CD14-positive monocyte (primary cell): ENCODE measurements around the gene COMP. TPM values are rescaled to one million over a fixed set of nuclear protein-coding genes. Genes with fewer than 3 reads are reported as not detected.
A peak's percentile ranks its signal among the peaks of the same experiment; 100 is the strongest.

Experiments used
- DNase-seq, 3 donors: peaks; one replicate each; pipeline ENCODE4 v3.0.0-alpha.2; 2011 to 2022
- H2AFZ ChIP-seq: 2 replicates; pipeline ENCODE4 v1.6.0; 2012; ENCODE audit warnings: mild to moderate bottlenecking, low read depth, low read length, inconsistent platforms; ENCODE audit not compliant: insufficient read depth, poor library complexity, severe bottlenecking
- H3K27ac ChIP-seq, 2 donors: 1 replicate in 1 of 2; 2 replicates in 1 of 2; pipeline ENCODE4 v1.5.1; 2012 to 2013; ENCODE audit warnings: low read length in 2 of 2, control low read depth in 1 of 2, inconsistent platforms in 1 of 2, low read depth in 1 of 2, mild to moderate bottlenecking in 1 of 2
- H3K27me3 ChIP-seq, 2 donors: one replicate each; pipeline versions ENCODE4 v1.6.0 to v1.6.1; 2011 to 2013; ENCODE audit warnings: low read length in 2 of 2; ENCODE audit not compliant: control insufficient read depth in 2 of 2, insufficient read depth in 2 of 2
- H3K36me3 ChIP-seq, 2 donors: replicated peaks in 1 of 2; 1 replicate in 1 of 2; 2 replicates in 1 of 2; pipeline versions ENCODE4 v1.5.1 to v1.6.1; 2012 to 2013; ENCODE audit warnings: low read length in 2 of 2, control low read depth in 1 of 2, inconsistent platforms in 1 of 2, mild to moderate bottlenecking in 1 of 2; ENCODE audit not compliant: insufficient read depth in 2 of 2, control insufficient read depth in 1 of 2
- H3K4me1 ChIP-seq, 2 donors: 1 replicate in 1 of 2; 2 replicates in 1 of 2; pipeline versions ENCODE4 v1.5.1 to v1.6.1; 2012 to 2013; ENCODE audit warnings: low read length in 2 of 2, control low read depth in 1 of 2, inconsistent platforms in 1 of 2, mild to moderate bottlenecking in 1 of 2, moderate library complexity in 1 of 2; ENCODE audit not compliant: insufficient read depth in 2 of 2, control insufficient read depth in 1 of 2
- H3K4me2 ChIP-seq: replicated peaks from 2 replicates; pipeline ENCODE3; 2012; ENCODE audit warnings: low read length, moderate library complexity, mild to moderate bottlenecking; ENCODE audit not compliant: poor library complexity, severe bottlenecking; ENCODE audit errors: extremely low read depth
- H3K4me3 ChIP-seq, 3 experiments: fragments of 200-600 bp in 1 of 3; sonication (generic) in 1 of 3; replicated peaks in 1 of 3; 1 replicate in 2 of 3; 2 replicates in 1 of 3; pipeline ENCODE4 v1.5.1; 2011 to 2013; ENCODE audit warnings: low read length in 3 of 3, mild to moderate bottlenecking in 3 of 3, control low read depth in 2 of 3, low read depth in 2 of 3, inconsistent platforms in 1 of 3, moderate library complexity in 1 of 3
- H3K79me2 ChIP-seq: 2 replicates; pipeline ENCODE4 v1.6.0; 2012; ENCODE audit warnings: mild to moderate bottlenecking, control low read depth, inconsistent platforms, low read length, moderate library complexity; ENCODE audit not compliant: insufficient read depth
- H3K9ac ChIP-seq: 2 replicates; pipeline ENCODE4 v1.6.0; 2017; ENCODE audit warnings: low read length, mild to moderate bottlenecking; ENCODE audit not compliant: insufficient read depth, poor library complexity, severe bottlenecking
- H3K9me3 ChIP-seq, 2 donors: replicated peaks in 1 of 2; 1 replicate in 1 of 2; 2 replicates in 1 of 2; pipeline versions ENCODE4 v1.5.1 to v1.6.1; 2012 to 2013; ENCODE audit warnings: low read length in 2 of 2, control low read depth in 1 of 2; ENCODE audit not compliant: control insufficient read depth in 1 of 2, insufficient read depth in 1 of 2
- H4K20me1 ChIP-seq: 2 replicates; pipeline ENCODE4 v1.6.0; 2012; ENCODE audit warnings: mild to moderate bottlenecking, low read length, control low read depth, moderate library complexity; ENCODE audit not compliant: insufficient read depth
- H3K27ac Mint-ChIP-seq, 7 donors: one replicate each; pipeline ENCODE4 v1.8.0; 2020; ENCODE audit warnings: mild to moderate bottlenecking in 7 of 7, mixed read lengths in 7 of 7, moderate library complexity in 6 of 7, inconsistent platforms in 2 of 7
- H3K27me3 Mint-ChIP-seq, 3 donors: one replicate each; pipeline ENCODE4 v1.8.0; 2021 to 2022; ENCODE audit warnings: low read depth in 3 of 3, mild to moderate bottlenecking in 3 of 3, mixed read lengths in 3 of 3, moderate library complexity in 3 of 3, inconsistent platforms in 1 of 3
- H3K36me3 Mint-ChIP-seq, 2 donors: one replicate each; pipeline ENCODE4 v1.8.0; 2020; ENCODE audit warnings: mixed read lengths in 2 of 2, inconsistent platforms in 1 of 2, mild to moderate bottlenecking in 1 of 2
- H3K4me1 Mint-ChIP-seq: one replicate; pipeline ENCODE4 v1.8.0; 2020; ENCODE audit warnings: mild to moderate bottlenecking, mixed read lengths
- H3K4me3 Mint-ChIP-seq, 2 donors: one replicate each; pipeline ENCODE4 v1.8.0; 2020; ENCODE audit warnings: mild to moderate bottlenecking in 2 of 2, mixed read lengths in 2 of 2, moderate library complexity in 1 of 2
- H3K9me3 Mint-ChIP-seq, 7 donors: one replicate each; pipeline ENCODE4 v1.8.0; 2020 to 2022; ENCODE audit warnings: mixed read lengths in 7 of 7, mild to moderate bottlenecking in 6 of 7, moderate library complexity in 6 of 7, inconsistent platforms in 2 of 7
- WGBS: methylation state at CpG from one replicate; pipeline ENCODE4 v1.1.5; 2013; ENCODE audit warnings: missing lambda C conversion rate; ENCODE audit not compliant: insufficient coverage; 5-methylcytosine and 5-hydroxymethylcytosine counted together
- intact Hi-C, 2 donors: fragments of 100-400 bp; cut with micrococcal nuclease; formaldehyde crosslinking; loops; one replicate each; pipeline versions ENCODE4 v1.15.0 to v1.15.1; 2023
- polyA plus RNA-seq, 3 donors: library from polyadenylated mRNA; depleted of rRNA in 1 of 3; unstranded in 2 of 3; stranded (reverse) in 1 of 3; fragments of 300-500 nt in 2 of 3; fragments of >200 nt in 1 of 3; fragmentation: Illumina TruSeq in 2 of 3; gene quantifications; 1 replicate in 2 of 3; 2 replicates in 1 of 3; pipeline ENCODE4 v1.2.3, GENCODE V29; 2012 to 2021
- TF ChIP-seq, protein P1 (sequence below): fragments of 200-600 bp; IDR thresholded peaks from one replicate; pipeline ENCODE4 v1.8.0; 2022; ENCODE audit warnings: antibody characterized with exemption, mild to moderate bottlenecking

The COMP gene
- polyA plus RNA-seq, 3 donors = not detected

- no peak for DNase-seq
- peak overlapping the region in 1 of 7 donors; percentile 45 for H3K27ac Mint-ChIP-seq
- H3K4me1 Mint-ChIP-seq = no peaks in the 10 kb centered on the region
- Histone ChIP-seq H3K27me3 (no peaks in the 10 kb centered on the region), H3K4me2 (no peak overlapping the region), H2AFZ (no peak overlapping the region), H3K9me3 (no peaks in the 10 kb centered on the region), H4K20me1 (peaks cover 60% of the 10 kb centered on the region), H3K4me1 (no peaks in the 10 kb centered on the region), H3K36me3 (no peaks in the 10 kb centered on the region), H3K4me3 (no peak overlapping the region), H3K27ac (no peak overlapping the region), H3K9ac (no peak overlapping the region), H3K79me2 (no peaks in the 10 kb centered on the region)
- H3K9me3 Mint-ChIP-seq = peaks cover 0 to 2% (median 0%) of the 10 kb centered on the region in 7 donors
- H3K4me3 Mint-ChIP-seq = no peak overlapping the region
- peaks cover 0 to 1% (median 0%) of the 10 kb centered on the region in 3 donors for H3K27me3 Mint-ChIP-seq
- TF ChIP-seq, protein P1, sequence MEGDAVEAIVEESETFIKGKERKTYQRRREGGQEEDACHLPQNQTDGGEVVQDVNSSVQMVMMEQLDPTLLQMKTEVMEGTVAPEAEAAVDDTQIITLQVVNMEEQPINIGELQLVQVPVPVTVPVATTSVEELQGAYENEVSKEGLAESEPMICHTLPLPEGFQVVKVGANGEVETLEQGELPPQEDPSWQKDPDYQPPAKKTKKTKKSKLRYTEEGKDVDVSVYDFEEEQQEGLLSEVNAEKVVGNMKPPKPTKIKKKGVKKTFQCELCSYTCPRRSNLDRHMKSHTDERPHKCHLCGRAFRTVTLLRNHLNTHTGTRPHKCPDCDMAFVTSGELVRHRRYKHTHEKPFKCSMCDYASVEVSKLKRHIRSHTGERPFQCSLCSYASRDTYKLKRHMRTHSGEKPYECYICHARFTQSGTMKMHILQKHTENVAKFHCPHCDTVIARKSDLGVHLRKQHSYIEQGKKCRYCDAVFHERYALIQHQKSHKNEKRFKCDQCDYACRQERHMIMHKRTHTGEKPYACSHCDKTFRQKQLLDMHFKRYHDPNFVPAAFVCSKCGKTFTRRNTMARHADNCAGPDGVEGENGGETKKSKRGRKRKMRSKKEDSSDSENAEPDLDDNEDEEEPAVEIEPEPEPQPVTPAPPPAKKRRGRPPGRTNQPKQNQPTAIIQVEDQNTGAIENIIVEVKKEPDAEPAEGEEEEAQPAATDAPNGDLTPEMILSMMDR = no peak
- 95% methylated on average over 17 of the region's 27 CpGs for WGBS
- intact Hi-C loops = no loop called here
- peaks cover 0 to 11% of the 10 kb centered on the region in 2 donors for H3K36me3 Mint-ChIP-seq
These were observed 54.4 kb downstream of the COMP start for GRCh38 chr19:18736415-18737336.

DNA sequence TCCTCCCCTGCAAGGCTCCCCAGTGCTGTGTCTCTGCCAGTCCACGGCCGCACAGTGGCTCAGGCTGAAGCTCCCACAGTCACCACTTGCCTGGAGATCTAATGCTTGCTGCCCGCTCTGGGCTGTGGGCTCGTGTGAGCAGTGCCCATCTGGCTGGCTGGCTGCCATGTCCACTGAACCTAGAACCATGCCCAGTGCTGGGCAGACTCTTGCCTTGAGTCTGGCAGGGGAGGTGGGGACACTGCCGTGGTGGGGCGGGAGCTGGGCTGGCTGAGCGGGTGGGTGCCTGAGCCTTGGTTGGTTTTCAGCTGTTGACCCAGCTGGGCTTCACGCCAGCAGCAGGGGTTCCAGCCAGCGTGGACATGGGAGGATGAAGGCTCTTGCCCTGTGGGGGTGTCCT, 55.4 kb downstream of the COMP start:
- no peak overlapping the region for H3K27ac ChIP-seq
- H4K20me1 ChIP-seq = peaks cover 69% of the 10 kb centered on the region
- H3K9me3 ChIP-seq = no peaks in the 10 kb centered on the region
- TF ChIP-seq, protein P1 = no peak
- H3K36me3 ChIP-seq = no peaks in the 10 kb centered on the region
- H3K9ac ChIP-seq = no peak overlapping the region
- intact Hi-C loops = no loop called here
- H2AFZ ChIP-seq = no peak overlapping the region
- peaks cover 0 to 2% (median 0%) of the 10 kb centered on the region in 7 donors for H3K9me3 Mint-ChIP-seq
- no peaks in the 10 kb centered on the region for H3K79me2 ChIP-seq
- peaks cover 0 to 18% of the 10 kb centered on the region in 2 donors for H3K36me3 Mint-ChIP-seq
- no peak overlapping the region for H3K4me2 ChIP-seq
- peak overlapping the region in 1 of 7 donors; percentile 14 for H3K27ac Mint-ChIP-seq
- 99% methylated on average over 9 of the region's 9 CpGs for WGBS
- peaks cover 0 to 1% (median 0%) of the 10 kb centered on the region in 3 donors for H3K27me3 Mint-ChIP-seq
- DNase-seq = no peak
- H3K4me1 ChIP-seq = no peaks in the 10 kb centered on the region
- no peaks in the 10 kb centered on the region for H3K4me1 Mint-ChIP-seq
- no peak overlapping the region for H3K4me3 Mint-ChIP-seq
- H3K4me3 ChIP-seq = no peak overlapping the region
- H3K27me3 ChIP-seq = no peaks in the 10 kb centered on the region
